BJ (cell line): ENCODE measurements around the gene PRKG1. TPM values are rescaled to one million over a fixed set of nuclear protein-coding genes. Genes with fewer than 3 reads are reported as not detected.

Experiments
- CTCF ChIA-PET: fragments of 350-600 bp; formaldehyde crosslinking; extraction: SDS; loops from one replicate; lab custom pipeline; 2021; ENCODE audit warnings: antibody characterized with exemption, inconsistent platforms; lab: Yijun Ruan, JAX
- POLR2A ChIA-PET: fragments of 300-600 bp; sonication (Branson Sonifier 250); formaldehyde crosslinking; extraction: SDS; loops from one replicate; lab custom pipeline; 2021; ENCODE audit warnings: antibody characterized with exemption; lab: Charles Lee
- DNase-seq: peaks from one replicate; pipeline ENCODE4 v3.0.0-alpha.2; 2011; ENCODE audit warnings: low read depth
- H3K27me3 ChIP-seq: 2 replicates; pipeline ENCODE4 v1.6.0; 2011; ENCODE audit warnings: low read length; ENCODE audit not compliant: control insufficient read depth, insufficient read depth
- H3K36me3 ChIP-seq: 2 replicates; pipeline ENCODE4 v1.5.1; 2011; ENCODE audit warnings: low read length; ENCODE audit not compliant: control insufficient read depth, insufficient read depth
- H3K4me3 ChIP-seq: 2 replicates; pipeline ENCODE4 v1.5.1; 2011; ENCODE audit warnings: low read depth, mild to moderate bottlenecking, control low read depth, low read length
- CTCF ChIP-seq: IDR thresholded peaks from 2 replicates; pipeline ENCODE4 v1.5.1; 2011; ENCODE audit warnings: low read depth, mild to moderate bottlenecking, control low read depth, inconsistent platforms, low read length, moderate library complexity; ENCODE audit not compliant: insufficient read depth
- polyA plus RNA-seq: library from polyadenylated mRNA; depleted of rRNA; stranded (reverse); fragments of >200 nt; gene quantifications from 2 replicates; pipeline ENCODE4 v1.2.3, GENCODE V29; 2011

PRKG1 gene
- polyA plus RNA-seq, 1 experiment, result 9.7 TPM

DNA sequence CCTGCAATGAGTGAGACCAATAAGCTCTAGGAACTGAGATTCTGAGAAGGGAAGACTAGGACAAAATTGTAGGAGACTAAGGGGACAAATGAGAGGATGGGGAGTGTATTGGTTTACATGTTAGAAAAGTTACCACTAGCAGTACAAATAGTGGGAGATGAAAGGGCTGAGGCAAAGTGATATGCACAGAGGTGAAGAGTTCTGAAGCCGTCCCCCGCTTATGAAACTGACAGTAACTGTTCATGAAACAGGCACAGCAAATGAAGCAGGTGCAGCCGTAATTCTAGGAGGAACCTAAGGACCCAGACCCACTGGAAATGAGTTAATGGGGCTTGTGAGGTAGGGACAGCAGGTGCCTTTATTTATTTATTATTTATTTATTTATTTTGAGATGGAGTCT, 211.3 kb downstream of the PRKG1 start:
- ChIA-PET POLR2A (no interaction called here), CTCF (no interaction called here)
- no peak for DNase-seq
- no peak for TF ChIP-seq CTCF
- no peaks in the 10 kb centered on the region for H3K36me3 ChIP-seq
- H3K27me3 ChIP-seq, result no peaks in the 10 kb centered on the region
- no peak overlapping the region for H3K4me3 ChIP-seq

GRCh38 chr10:51288511-51288910, 214.2 kb downstream of the PRKG1 start:
- Histone ChIP-seq H3K4me3 (no peak overlapping the region), H3K27me3 (no peaks in the 10 kb centered on the region), H3K36me3 (no peaks in the 10 kb centered on the region)
- TF ChIP-seq CTCF, result no peak
- ChIA-PET POLR2A (no interaction called here), CTCF (no interaction called here)
- no peak for DNase-seq

DNA sequence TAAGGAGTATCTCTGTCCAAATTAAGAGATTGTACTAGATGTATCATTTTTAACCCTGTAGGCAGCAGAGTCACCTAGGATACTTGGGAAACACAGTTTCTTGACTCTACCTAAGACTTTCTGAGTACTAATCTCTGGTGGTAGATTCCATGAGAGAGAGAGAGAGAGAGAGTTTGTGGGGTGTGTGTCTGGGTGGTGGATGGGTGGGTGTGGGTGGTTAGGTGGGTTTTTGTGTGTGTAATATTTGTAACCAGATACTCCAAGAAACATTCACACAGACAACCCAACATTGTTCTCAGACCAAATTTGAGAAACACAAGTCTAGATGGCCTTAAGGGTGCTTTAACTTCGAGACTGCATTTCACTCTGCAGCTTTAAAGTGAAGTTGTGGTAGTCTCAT, 215.2 kb downstream of the PRKG1 start:
- no peaks in the 10 kb centered on the region for H3K27me3 ChIP-seq
- CTCF ChIA-PET, result no interaction called here
- H3K4me3 ChIP-seq, result no peak overlapping the region
- POLR2A ChIA-PET, result no interaction called here
- no peak for DNase-seq
- no peaks in the 10 kb centered on the region for H3K36me3 ChIP-seq
- TF ChIP-seq CTCF, result no peak

- ChIA-PET POLR2A (interaction anchor here (0.6 kb wide), 1 partner anchor 18 kb away, joined by 5 read pairs; no protein-coding TSS in a partner anchor), CTCF (no interaction called here)
- no peak overlapping the region for H3K4me3 ChIP-seq
- TF ChIP-seq CTCF, result no peak
- H3K27me3 ChIP-seq, result no peaks in the 10 kb centered on the region
- no peak for DNase-seq
- H3K36me3 ChIP-seq, result no peaks in the 10 kb centered on the region
These were observed 217.7 kb downstream of the PRKG1 start for GRCh38 chr10:51291961-51292360.

- H3K27me3 ChIP-seq, result no peaks in the 10 kb centered on the region
- POLR2A ChIA-PET, result no interaction called here
- no peaks in the 10 kb centered on the region for H3K36me3 ChIP-seq
- TF ChIP-seq CTCF, result no peak
- CTCF ChIA-PET, result interaction anchor here (0.8 kb wide), 1 partner anchor 13 kb away, joined by 4 read pairs; no protein-coding TSS in a partner anchor
- no peak for DNase-seq
- H3K4me3 ChIP-seq, result no peak overlapping the region
These were observed 223.2 kb downstream of the PRKG1 start for GRCh38 chr10:51297438-51297837.
